Testis (tissue), 2 donors: ENCODE results near the gene COX6B1.

ENCODE experiments used
- CTCF ChIP-seq, 3 experiments: fragments of 450-650 bp in 2 of 3; fragments of 200-600 bp in 1 of 3; sonication (generic) in 1 of 3; IDR thresholded peaks; one replicate each; pipeline ENCODE4 v1.5.1; 2016 to 2019; ENCODE audit warnings: antibody characterized with exemption in 3 of 3, mild to moderate bottlenecking in 2 of 3, moderate library complexity in 1 of 3
- POLR2A ChIP-seq: fragments of 450-650 bp; IDR thresholded peaks from one replicate; pipeline ENCODE4 v1.6.1; 2017; ENCODE audit warnings: antibody characterized with exemption, mild to moderate bottlenecking, moderate library complexity

- no peak for TF ChIP-seq POLR2A
- no peak for TF ChIP-seq CTCF (IDR thresholded peaks at IDR 0.05)
Measured at GRCh38 chr19:35650581-35650980, 2.5 kb downstream of the COX6B1 start.
